Epithelial cell of proximal tubule (primary cell): ENCODE data around the gene CERS3. TPM values are rescaled to one million over a fixed set of nuclear protein-coding genes. Genes with fewer than 3 reads are reported as not detected.

Source experiments
- DNase-seq: peaks from one replicate; pipeline ENCODE4 v3.0.0-alpha.2; 2011; ENCODE audit warnings: low read depth
- H3K4me3 ChIP-seq: 2 replicates; pipeline ENCODE4 v1.5.1; 2011; ENCODE audit warnings: low read depth, mild to moderate bottlenecking, low read length
- CTCF ChIP-seq: conservative IDR thresholded peaks from 2 replicates; pipeline ENCODE4 v1.5.1; 2012; ENCODE audit warnings: low read depth, mild to moderate bottlenecking, low read length
- total RNA-seq: library from RNA; depleted of rRNA; stranded (reverse); fragments of >200 nt; gene quantifications from 2 replicates; pipeline ENCODE4 v1.2.3, GENCODE V29; 2015

CERS3 gene
- total RNA-seq, 1 donor from 2014 or later, result not detected

- no peak for DNase-seq
These were observed 56.0 kb downstream of the CERS3 start for GRCh38 chr15:100472736-100473135.

GRCh38 chr15:100471933-100472332, 56.8 kb downstream of the CERS3 start:
- no peak for DNase-seq

More at GRCh38 chr15:100472736-100473135, 56.0 kb downstream of the CERS3 start:
- H3K4me3 ChIP-seq, result no peak overlapping the region
- TF ChIP-seq CTCF, result no peak

GRCh38 chr15:100468285-100468684, 60.5 kb downstream of the CERS3 start:
- no peak for TF ChIP-seq CTCF
- no peak overlapping the region for H3K4me3 ChIP-seq
- peak; percentile 53 for DNase-seq

More at GRCh38 chr15:100471933-100472332, 56.8 kb downstream of the CERS3 start:
- no peak for TF ChIP-seq CTCF
- no peak overlapping the region for H3K4me3 ChIP-seq

- no peak for DNase-seq
- TF ChIP-seq CTCF, result no peak
- H3K4me3 ChIP-seq, result no peak overlapping the region
These were observed 62.7 kb downstream of the CERS3 start for GRCh38 chr15:100466073-100466472.

GRCh38 chr15:100464888-100465287, 63.9 kb downstream of the CERS3 start:
- no peak for TF ChIP-seq CTCF
- DNase-seq, result no peak
- H3K4me3 ChIP-seq, result no peak overlapping the region

- no peak overlapping the region for H3K4me3 ChIP-seq
- DNase-seq, result no peak
- no peak for TF ChIP-seq CTCF
These were observed 64.5 kb downstream of the CERS3 start for GRCh38 chr15:100464256-100464655.

- no peak overlapping the region for H3K4me3 ChIP-seq
- DNase-seq, result no peak
- TF ChIP-seq CTCF, result no peak
These were observed 65.2 kb downstream of the CERS3 start for GRCh38 chr15:100463515-100463914.
